SH-SY5Y (cell line): ENCODE data around the gene SECISBP2.

Source experiments
- GATA2 ChIP-seq: IDR thresholded peaks from 2 replicates; pipeline ENCODE4 v1.6.1; 2011; ENCODE audit warnings: mild to moderate bottlenecking, low read depth, low read length
- GATA3 ChIP-seq: IDR thresholded peaks from 2 replicates; pipeline ENCODE4 v1.6.1; 2011; ENCODE audit warnings: low read depth, mild to moderate bottlenecking, low read length, moderate library complexity

DNA sequence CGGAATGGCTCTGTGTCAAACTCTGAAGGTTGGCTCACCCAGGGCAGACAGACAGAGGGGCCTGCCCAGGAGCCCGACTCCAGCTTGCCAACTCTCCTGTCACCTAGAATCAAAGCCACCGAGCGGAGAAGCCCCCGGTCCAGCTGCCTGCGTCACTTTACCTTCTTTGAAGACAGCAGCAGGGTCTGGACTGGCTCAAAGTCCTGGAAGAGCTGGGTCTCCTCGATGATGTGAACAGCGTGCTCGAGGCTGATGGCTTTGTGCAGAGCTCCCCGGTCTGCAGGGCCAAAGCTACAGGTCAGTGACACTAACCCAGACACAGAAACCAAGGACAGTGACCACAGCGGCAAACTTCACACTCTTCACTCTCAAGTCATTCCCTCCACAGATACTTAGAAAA lies 67.9 kb downstream of the SECISBP2 start:
- no peak for TF ChIP-seq GATA2
- TF ChIP-seq GATA3: no peak
